HG03520 (cell line): Measurements from ENCODE around the gene PIGBOS1.
A peak's percentile ranks its signal among the peaks of the same experiment; 100 is the strongest.

ENCODE experiments used
- ATAC-seq: cut with Tn5 transposase; IDR thresholded peaks from one replicate; pipeline ENCODE4 v1.9.1; 2021; ENCODE audit warnings: mild to moderate bottlenecking, moderate library complexity; ENCODE audit not compliant: unreplicated experiment

PIGBOS1 gene

GRCh38 chr15:55267401-55268175, 51.3 kb downstream of the PIGBOS1 start:
- peak; percentile 87 for ATAC-seq
